Motor neuron (in vitro differentiated cells): Measurements from ENCODE around the gene ERCC8. TPM values are rescaled to one million over a fixed set of nuclear protein-coding genes. Genes with fewer than 3 reads are reported as not detected.
"Not testable (repeated sequence)": the region's sequence is repeated elsewhere in the genome, so short reads cannot be mapped to it uniquely, and the experiment has no call there.

Experiments used
- ATAC-seq, 8 experiments: fragments of 200-7000 bp; cut with Tn5 transposase; replicated peaks in 6 of 8; 2 replicates each; pipeline ENCODE4 v1.8.0; 2021; ENCODE audit warnings: mild to moderate bottlenecking in 8 of 8, moderate library complexity in 8 of 8
- H3K27ac ChIP-seq, 2 donors: fragments of 250-450 bp; sonication (Bioruptor Pico); 2 replicates each; pipeline ENCODE4 v1.9.0; 2021; ENCODE audit warnings: antibody characterized with exemption in 2 of 2, mild to moderate bottlenecking in 2 of 2, moderate library complexity in 1 of 2
- H3K4me1 ChIP-seq, 2 donors: fragments of 250-450 bp; sonication (Bioruptor Pico); replicated peaks in 1 of 2; 2 replicates each; pipeline ENCODE4 v1.6.1; 2021; ENCODE audit warnings: antibody characterized with exemption in 2 of 2, mild to moderate bottlenecking in 2 of 2, moderate library complexity in 1 of 2
- H3K4me3 ChIP-seq, 5 donors: fragments of 250-450 bp; sonication (Bioruptor Pico); 2 replicates each; pipeline ENCODE4 v1.9.0; 2021; ENCODE audit warnings: antibody characterized with exemption in 5 of 5, mild to moderate bottlenecking in 5 of 5, moderate library complexity in 4 of 5
- WGBS, 10 experiments: fragments of 450-650 bp; shearing (Covaris generic); methylation state at CpG; one replicate each; pipeline ENCODE4 v1.0.0; 2022; 5-methylcytosine and 5-hydroxymethylcytosine counted together
- in situ Hi-C, 9 experiments: fragments of 400-800 bp; cut with MboI; loops; one replicate each; pipeline ENCODE4 v1.15.0; 2021; ENCODE audit warnings: low sequenced_read_pairs in 9 of 9, low pct_unique_long_range_greater_than_20kb in 2 of 9; ENCODE audit not compliant: unreplicated experiment in 9 of 9
- total RNA-seq, 8 experiments: library from RNA; unstranded; fragments of 300-600 nt; gene quantifications; 2 replicates each; pipeline versions ENCODE4 v1.2.3 to v1.2.4, GENCODE V29; 2022

Gene ERCC8
- 10 to 100 TPM; 11.2 to 21.8 (median 16.1) TPM for total RNA-seq

DNA sequence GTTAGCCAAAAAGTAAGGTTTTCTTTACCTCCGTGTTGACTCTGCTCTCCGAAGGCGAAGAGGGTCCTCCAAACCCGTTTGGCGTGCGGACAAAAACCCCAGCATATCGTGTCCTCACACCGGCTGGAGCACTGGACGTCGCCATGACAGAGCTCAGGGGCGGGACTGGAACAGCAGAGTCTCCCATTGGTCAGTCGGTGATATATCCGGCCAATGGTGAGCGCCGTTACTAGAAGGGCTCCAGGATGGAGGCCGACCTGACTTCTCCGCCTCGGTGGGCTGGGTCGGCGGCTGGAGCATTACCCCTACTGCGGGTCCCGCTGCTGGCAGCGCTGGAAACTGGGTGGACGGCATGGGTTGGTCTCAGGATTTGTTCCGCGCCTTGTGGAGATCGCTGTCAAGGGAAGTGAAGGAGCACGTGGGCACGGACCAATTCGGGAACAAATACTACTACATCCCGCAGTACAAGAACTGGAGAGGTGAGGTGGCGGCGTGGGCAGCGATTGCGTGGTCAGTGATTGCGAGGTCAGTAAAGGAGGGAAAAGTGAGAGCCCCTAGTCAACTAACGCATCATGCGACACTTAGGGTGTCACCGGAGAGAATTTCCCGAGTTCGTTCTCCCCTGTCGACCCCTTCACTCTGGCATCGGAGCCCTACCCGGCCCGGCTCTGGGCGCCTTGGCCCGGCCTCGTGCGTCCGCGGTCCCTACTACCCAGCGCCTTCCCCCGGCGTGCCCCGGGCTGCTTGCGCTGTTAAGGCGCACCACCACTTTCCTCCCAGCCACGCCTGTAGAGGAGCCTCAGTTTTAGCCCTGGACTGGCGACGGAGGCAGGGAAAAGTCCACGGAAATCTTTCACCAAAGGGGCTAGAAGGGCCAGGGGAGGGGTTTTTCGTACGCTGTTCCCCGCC is at the start of gene ERCC8, which contains the start of gene NDUFAF2:
Gene ERCC8 (minus strand): TSS at position 167 of the 909 bp plus-strand sequence. CDS start 62 bp downstream, at position 105.
Gene NDUFAF2 (plus strand): TSS at position 302 of the 909 bp plus-strand sequence. CDS start 51 bp downstream, at position 353.
- Histone ChIP-seq H3K4me3 (peak within 1 kb of the TSS; percentile 57 to 98 (median 69)), H3K27ac (peak within 1 kb of the TSS; percentile 45 to 88), H3K4me1 (peaks cover 7 to 10% of the 10 kb centered on the region in 2 donors)
- WGBS, 10 experiments = 0 to 3% (median 0%) methylated on average over 3 to 22 of the region's 64 CpGs; no CpG with 5 or more reads in 2 of the 10 experiments
- ATAC-seq = peak; percentile 91 to 99 (median 98)
- in situ Hi-C loops = loop anchor here in 1 of 9 experiments (25.0 kb wide), 1 partner anchor 258 kb away; no protein-coding TSS in a partner anchor

DNA sequence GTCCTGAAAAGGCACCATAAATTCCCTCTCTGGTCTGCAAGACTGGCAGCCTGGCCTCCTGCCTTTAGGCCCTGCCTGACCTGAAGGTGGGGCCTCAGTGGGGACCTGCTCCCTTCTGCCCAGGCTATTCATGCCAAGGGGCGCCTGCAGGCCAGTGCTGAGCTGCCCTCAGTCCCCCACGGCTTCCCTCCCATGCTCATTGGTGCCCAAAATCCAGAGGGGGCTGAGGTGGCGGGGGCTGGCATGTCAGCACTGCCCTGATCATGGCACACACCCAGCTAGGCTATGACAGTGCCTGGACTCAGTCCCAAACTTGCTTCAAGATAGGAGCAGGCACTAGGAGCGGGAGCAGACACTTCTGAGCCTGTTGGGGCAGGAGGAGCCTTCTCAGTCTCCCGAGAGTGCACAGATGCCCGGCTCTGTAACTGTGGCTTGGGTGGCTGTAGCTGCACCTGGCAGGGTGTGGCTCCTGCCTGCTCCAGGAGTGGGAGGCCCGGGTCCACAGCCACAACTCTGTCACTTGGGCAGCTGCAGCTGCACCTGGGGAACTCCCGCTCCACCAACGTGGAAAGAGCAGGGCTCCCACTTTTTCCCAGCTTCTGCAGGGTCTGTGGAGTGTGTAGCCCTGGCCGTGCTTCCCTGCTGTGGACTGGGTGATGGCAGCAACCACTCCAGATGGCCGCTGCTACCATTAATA is 49.2 kb upstream of the ERCC8 start:
- WGBS, 10 experiments = 57 to 100% (median 97%) methylated on average over 1 to 5 of the region's 11 CpGs; no CpG with 5 or more reads in 3 of the 10 experiments
- Histone ChIP-seq H3K27ac (no peak overlapping the region), H3K4me3 (no peak overlapping the region), H3K4me1 (no peaks in the 10 kb centered on the region)
- peak in 1 of 8 experiments; percentile 36 for ATAC-seq
- in situ Hi-C loops = loop anchor here in 1 of 9 experiments (25.0 kb wide), 1 partner anchor 943 kb away; no protein-coding TSS in a partner anchor

DNA sequence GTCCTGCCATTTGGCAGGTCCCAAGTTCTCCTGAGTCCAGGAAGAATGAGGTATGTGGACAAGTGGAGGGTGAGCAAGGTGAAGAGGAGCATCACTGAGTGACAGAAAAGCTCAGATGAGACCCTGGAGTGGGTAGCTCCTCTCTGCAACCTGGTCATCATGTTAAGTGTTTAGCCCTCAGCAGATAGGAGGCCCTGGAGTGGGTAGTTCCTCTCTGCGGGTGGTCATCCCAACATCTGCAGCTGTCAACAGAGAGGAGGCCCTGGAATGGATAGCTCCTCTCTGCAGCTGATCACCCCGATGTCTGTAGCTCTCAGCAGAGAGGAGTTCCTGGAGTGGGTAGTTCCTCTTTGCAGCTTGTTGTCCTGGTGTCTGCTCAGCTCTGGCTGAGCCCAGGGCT is 48.6 kb upstream of the ERCC8 start:
- 80 to 100% (median 100%) methylated on average over 1 of the region's 2 CpGs; no CpG with 5 or more reads in 7 of the 10 experiments for WGBS, 10 experiments
- H3K4me3 ChIP-seq = no peak overlapping the region
- in situ Hi-C loops = loop anchor here in 1 of 9 experiments (25.0 kb wide), 1 partner anchor 944 kb away; no protein-coding TSS in a partner anchor
- peak in 1 of 8 experiments; percentile 45 for ATAC-seq
- no peaks in the 10 kb centered on the region for H3K4me1 ChIP-seq
- no peak overlapping the region for H3K27ac ChIP-seq

GRCh38 chr5:60992871-60993270 is 48.0 kb upstream of the ERCC8 start:
- Histone ChIP-seq H3K4me1 (no peaks in the 10 kb centered on the region), H3K4me3 (no peak overlapping the region), H3K27ac (no peak overlapping the region)
- 83 to 100% (median 100%) methylated on average over 1 to 3 of the region's 6 CpGs; no CpG with 5 or more reads in 5 of the 10 experiments for WGBS, 10 experiments
- in situ Hi-C loops = loop anchor here in 1 of 9 experiments (25.0 kb wide), 1 partner anchor 944 kb away; no protein-coding TSS in a partner anchor
- no peak for ATAC-seq

GRCh38 chr5:60989790-60990189 is 44.9 kb upstream of the ERCC8 start:
- WGBS, 10 experiments = 67 to 100% (median 93%) methylated on average over 1 to 4 of the region's 4 CpGs
- ATAC-seq = no peak
- Histone ChIP-seq H3K4me3 (no peak overlapping the region), H3K4me1 (no peaks in the 10 kb centered on the region), H3K27ac (no peak overlapping the region)
- in situ Hi-C loops = loop anchor here in 1 of 9 experiments (25.0 kb wide), 1 partner anchor 948 kb away; no protein-coding TSS in a partner anchor

DNA sequence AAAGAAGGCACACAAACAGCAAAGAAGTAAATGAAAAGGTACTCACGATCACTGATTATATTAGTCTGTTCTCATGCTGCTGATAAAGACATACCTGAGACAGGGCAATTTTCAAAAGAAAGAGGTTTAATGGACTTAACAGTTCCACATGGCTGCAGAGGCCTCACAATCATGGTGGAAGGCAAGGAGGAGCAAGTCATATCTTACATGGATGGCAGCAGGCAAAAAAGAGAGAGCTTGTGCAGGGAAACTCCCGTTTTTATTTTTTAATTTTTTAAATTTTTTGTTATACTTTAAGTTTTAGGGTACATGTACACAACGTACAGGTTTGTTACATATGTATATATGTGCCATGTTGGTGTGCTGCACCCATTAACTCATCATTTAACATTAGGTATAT is 37.3 kb upstream of the ERCC8 start:
- H3K27ac ChIP-seq, H3K4me1 ChIP-seq, H3K4me3 ChIP-seq, ATAC-seq: not testable (repeated sequence)
- WGBS, 10 experiments = 83 to 100% (median 93%) methylated on average over 1 to 3 of the region's 3 CpGs; no CpG with 5 or more reads in 2 of the 10 experiments
- in situ Hi-C loops = loop anchor here in 1 of 9 experiments (25.0 kb wide), 1 partner anchor 955 kb away; no protein-coding TSS in a partner anchor

GRCh38 chr5:60980511-60980910 is 35.6 kb upstream of the ERCC8 start:
- 96 to 100% (median 100%) methylated on average over 1 to 2 of the region's 2 CpGs; no CpG with 5 or more reads in 1 of the 10 experiments for WGBS, 10 experiments
- Histone ChIP-seq H3K27ac (no peak overlapping the region), H3K4me1 (no peaks in the 10 kb centered on the region), H3K4me3 (no peak overlapping the region)
- ATAC-seq = no peak
- in situ Hi-C loops = loop anchor here in 1 of 9 experiments (25.0 kb wide), 1 partner anchor 957 kb away; no protein-coding TSS in a partner anchor

DNA sequence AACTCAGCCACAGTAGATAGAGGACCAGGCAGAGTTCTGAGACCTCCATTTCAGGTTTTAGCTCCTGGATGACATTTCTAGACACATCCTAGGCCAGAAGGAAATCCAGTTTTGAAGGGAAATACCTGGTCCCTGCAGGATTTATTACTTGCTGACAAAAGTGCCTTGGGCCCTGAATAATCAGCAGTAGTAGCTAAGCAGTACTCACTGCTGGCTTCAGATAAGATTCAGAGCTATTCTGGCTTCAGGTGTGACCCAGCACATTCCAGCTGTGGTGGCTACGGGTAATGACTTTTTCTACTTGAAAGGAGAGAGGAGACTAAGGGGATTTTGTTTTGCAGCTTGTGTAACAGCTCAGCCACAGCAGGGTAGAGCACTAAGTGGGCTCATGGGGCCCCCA is 34.1 kb upstream of the ERCC8 start:
- ATAC-seq = no peak
- H3K4me1 ChIP-seq = no peaks in the 10 kb centered on the region
- in situ Hi-C loops = loop anchor here in 1 of 9 experiments (25.0 kb wide), 1 partner anchor 958 kb away; no protein-coding TSS in a partner anchor
- WGBS, 10 experiments = 83 to 100% methylated on average over 1 of the region's 1 CpG; no CpG with 5 or more reads in 8 of the 10 experiments
- H3K4me3 ChIP-seq = no peak overlapping the region
- H3K27ac ChIP-seq = no peak overlapping the region

GRCh38 chr5:60977956-60978737 is 33.3 kb upstream of the ERCC8 start:
- H3K27ac ChIP-seq = no peak overlapping the region
- H3K4me1 ChIP-seq = no peaks in the 10 kb centered on the region
- ATAC-seq = no peak
- in situ Hi-C loops = loop anchor here in 1 of 9 experiments (25.0 kb wide), 1 partner anchor 959 kb away; no protein-coding TSS in a partner anchor
- H3K4me3 ChIP-seq = no peak overlapping the region
- 89 to 100% (median 100%) methylated on average over 1 to 7 of the region's 9 CpGs; no CpG with 5 or more reads in 1 of the 10 experiments for WGBS, 10 experiments

GRCh38 chr5:60972231-60972630 is 27.4 kb upstream of the ERCC8 start:
- no peak for ATAC-seq
- Histone ChIP-seq H3K27ac (no peak overlapping the region), H3K4me1 (no peaks in the 10 kb centered on the region), H3K4me3 (no peak overlapping the region)
- 91 to 100% (median 100%) methylated on average over 1 to 3 of the region's 3 CpGs; no CpG with 5 or more reads in 2 of the 10 experiments for WGBS, 10 experiments
- in situ Hi-C loops = loop anchor here in 2 of 9 experiments (25.0 kb wide), 2 partner anchors 340 to 965 kb away; no protein-coding TSS in a partner anchor

DNA sequence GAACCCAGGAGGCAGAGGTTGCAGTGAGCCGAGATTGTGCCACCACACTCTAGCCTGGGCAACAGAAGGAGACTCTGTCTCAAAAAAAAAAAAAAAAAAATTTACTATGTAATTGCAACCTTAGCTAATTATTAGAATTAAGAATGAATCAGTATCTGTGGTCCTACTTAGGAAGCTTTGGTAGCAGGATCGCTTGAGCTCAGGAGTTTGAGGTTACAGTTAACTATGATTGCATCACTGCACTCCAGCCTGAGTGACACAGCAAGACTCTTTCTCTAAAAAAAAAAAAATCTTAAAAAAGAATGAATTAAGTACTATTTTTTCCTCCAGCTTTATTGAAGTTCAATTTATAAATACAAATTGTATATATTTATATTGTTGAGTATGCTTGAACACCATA is 16.8 kb upstream of the ERCC8 start:
- ATAC-seq = no peak
- 14 to 100% (median 96%) methylated on average over 1 to 2 of the region's 2 CpGs; no CpG with 5 or more reads in 1 of the 10 experiments for WGBS, 10 experiments
- Histone ChIP-seq H3K27ac (no peak overlapping the region), H3K4me3 (no peak overlapping the region), H3K4me1 (no peaks in the 10 kb centered on the region)
- in situ Hi-C loops = loop anchor here in 2 of 9 experiments (25.0 kb wide), 2 partner anchors 351 to 976 kb away; no protein-coding TSS in a partner anchor
